22Rv1 (cell line): ENCODE data around the gene TCL1B.
A peak's percentile ranks its signal among the peaks of the same experiment; 100 is the strongest.

Experiments
- H3K27ac ChIP-seq: fragments of 450-650 bp; 2 replicates; pipeline ENCODE4 v1.5.1; 2017
- CTCF ChIP-seq: fragments of 450-650 bp; IDR thresholded peaks from 2 replicates; pipeline ENCODE4 v1.5.1; 2017; ENCODE audit warnings: mild to moderate bottlenecking
- ZFX ChIP-seq: fragments of 450-650 bp; IDR thresholded peaks from 2 replicates; pipeline ENCODE4 v1.6.1; 2017; ENCODE audit warnings: antibody characterized with exemption, borderline replicate concordance

TCL1B gene

GRCh38 chr14:95679998-95680735 lies 6.1 kb upstream of the TCL1B start:
- TF ChIP-seq ZFX, result no peak
- peak; percentile 25; the same call in 1 of the 2 replicates for TF ChIP-seq CTCF
- H3K27ac ChIP-seq, result no peak overlapping the region

- no peak overlapping the region for H3K27ac ChIP-seq
- TF ChIP-seq CTCF (no peak), ZFX (no peak)
These were observed 5.1 kb upstream of the TCL1B start for GRCh38 chr14:95681153-95681552.

DNA sequence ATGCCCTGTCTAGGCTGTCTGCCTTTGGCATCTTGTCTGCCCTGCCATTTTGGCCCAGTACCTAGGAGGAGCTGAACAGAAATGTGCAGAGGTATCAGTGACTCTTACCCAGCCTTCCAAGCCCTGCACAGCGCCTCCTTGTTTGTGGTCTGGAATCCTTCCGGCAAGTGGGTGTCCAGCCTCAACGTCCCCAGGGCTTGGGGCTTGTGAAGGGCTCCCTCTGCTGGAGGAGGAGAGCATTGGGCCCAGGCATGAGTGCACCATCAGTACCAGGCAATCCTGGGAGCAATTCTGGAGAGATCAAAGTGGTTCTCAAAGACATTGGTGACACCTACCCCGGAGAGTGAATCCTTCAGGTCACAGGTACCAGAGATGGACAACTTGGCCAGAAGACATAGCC lies 2.4 kb upstream of the TCL1B start:
- TF ChIP-seq CTCF (peak; percentile 77), ZFX (no peak)

GRCh38 chr14:95686935-95687334 lies 709 bp downstream of the TCL1B start:
- no peak overlapping the region for H3K27ac ChIP-seq
- TF ChIP-seq ZFX (no peak), CTCF (no peak)

More for the DNA sequence above, 2.4 kb upstream of the TCL1B start:
- no peak overlapping the region for H3K27ac ChIP-seq

- no peak for TF ChIP-seq ZFX
- TF ChIP-seq CTCF, result no peak
- H3K27ac ChIP-seq, result no peak overlapping the region
These were observed 3.2 kb downstream of the TCL1B start for GRCh38 chr14:95689441-95689840.

GRCh38 chr14:95690815-95691214 lies 4.6 kb downstream of the TCL1B start:
- no peak overlapping the region for H3K27ac ChIP-seq
- TF ChIP-seq CTCF, result no peak
- no peak for TF ChIP-seq ZFX

DNA sequence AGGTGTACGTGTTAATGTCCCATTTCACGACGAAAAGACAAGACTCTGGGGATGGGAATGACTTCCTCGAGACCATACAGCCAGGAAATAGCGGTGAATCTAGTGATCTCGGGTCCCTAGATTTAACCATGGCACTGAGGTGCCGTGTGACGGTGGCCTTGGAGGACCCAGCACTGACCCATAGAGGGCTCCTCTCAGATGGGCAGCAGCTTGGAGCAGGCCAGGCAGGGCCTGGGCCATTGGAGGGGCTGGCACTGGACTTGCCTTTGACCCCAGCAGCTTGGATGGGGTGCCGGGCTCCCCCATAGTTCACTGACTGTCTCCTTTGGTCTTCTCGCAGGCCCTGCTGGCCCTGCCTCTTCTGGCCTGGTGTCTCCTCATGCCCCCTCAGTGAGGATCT lies 5.4 kb downstream of the TCL1B start:
- no peak overlapping the region for H3K27ac ChIP-seq
- TF ChIP-seq CTCF (no peak), ZFX (no peak)
